Endodermal cell (in vitro differentiated cells): ENCODE measurements around the gene ABHD11. TPM values are rescaled to one million over a fixed set of nuclear protein-coding genes. Genes with fewer than 3 reads are reported as not detected.

Source experiments
- DNase-seq: peaks from one replicate; pipeline ENCODE4 v3.0.0-alpha.2; 2017
- H3K27ac ChIP-seq: 2 replicates; pipeline ENCODE4 v1.5.1; 2013; ENCODE audit warnings: mild to moderate bottlenecking, low read depth, low read length, moderate library complexity
- H3K27me3 ChIP-seq: 2 replicates; pipeline ENCODE4 v1.6.1; 2013; ENCODE audit warnings: mild to moderate bottlenecking, low read length, moderate library complexity; ENCODE audit not compliant: insufficient read depth, control insufficient read depth, poor library complexity, severe bottlenecking
- H3K36me3 ChIP-seq: 2 replicates; pipeline ENCODE4 v1.7.0; 2013; ENCODE audit warnings: mild to moderate bottlenecking, low read length, moderate library complexity; ENCODE audit not compliant: control insufficient read depth, insufficient read depth
- H3K4me1 ChIP-seq: one replicate; pipeline ENCODE4 v1.7.0; 2013; ENCODE audit warnings: low read length; ENCODE audit not compliant: control insufficient read depth, insufficient read depth
- H3K4me3 ChIP-seq: 2 replicates; pipeline ENCODE4 v1.5.1; 2013; ENCODE audit warnings: mild to moderate bottlenecking, low read length, moderate library complexity
- H3K9ac ChIP-seq: 2 replicates; pipeline ENCODE4 v1.6.1; 2013; ENCODE audit warnings: mild to moderate bottlenecking, low read length, moderate library complexity; ENCODE audit not compliant: poor library complexity, severe bottlenecking; ENCODE audit errors: extremely low read depth
- H3K9me3 ChIP-seq: 2 replicates; pipeline ENCODE4 v1.6.1; 2013; ENCODE audit warnings: mild to moderate bottlenecking, low read length, moderate library complexity; ENCODE audit not compliant: control insufficient read depth
- H3K27ac Mint-ChIP-seq: 2 replicates; pipeline ENCODE4 v1.8.0; 2020; ENCODE audit warnings: mixed read lengths
- H3K27me3 Mint-ChIP-seq: 2 replicates; pipeline ENCODE4 v1.8.0; 2021; ENCODE audit warnings: mild to moderate bottlenecking, mixed read lengths; ENCODE audit not compliant: insufficient read depth
- H3K36me3 Mint-ChIP-seq: 2 replicates; pipeline ENCODE4 v1.8.0; 2020; ENCODE audit warnings: low read depth, mixed read lengths
- H3K4me1 Mint-ChIP-seq: 2 replicates; pipeline ENCODE4 v1.8.0; 2020; ENCODE audit warnings: mixed read lengths
- H3K4me3 Mint-ChIP-seq: 2 replicates; pipeline ENCODE4 v1.8.0; 2020; ENCODE audit warnings: mild to moderate bottlenecking, moderate library complexity, mixed read lengths
- H3K9me3 Mint-ChIP-seq: 2 replicates; pipeline ENCODE4 v1.8.0; 2020; ENCODE audit warnings: mild to moderate bottlenecking, mixed read lengths
- CTCF ChIP-seq: fragments of 200-600 bp; sonication (generic); conservative IDR thresholded peaks from 2 replicates; pipeline ENCODE4 v1.5.0; 2021; ENCODE audit warnings: antibody characterized with exemption, mild to moderate bottlenecking
- WGBS, 2 experiments: methylation state at CpG; one replicate each; pipeline versions ENCODE4 v1.1.5 to v1.1.7; 2013; ENCODE audit warnings: missing lambda C conversion rate in 2 of 2, mixed read lengths in 1 of 2; ENCODE audit not compliant: insufficient coverage in 1 of 2, insufficient read length in 1 of 2; 5-methylcytosine and 5-hydroxymethylcytosine counted together
- total RNA-seq, 2 donors: library from RNA; stranded (reverse); fragmentation: NEBNext Ultra II Directional in 1 of 2; extraction: Animal tissue kit (Norgen Biotek cat#: 25700) in 1 of 2; gene quantifications; 2 replicates in 1 of 2; 3 replicates in 1 of 2; pipeline ENCODE4 v1.2.1, GENCODE V29; 2021

ABHD11 gene
- total RNA-seq, 2 donors from 2014 or later = 76.9 to 109 TPM

GRCh38 chr7:73773700-73774517 is 35.3 kb upstream of the ABHD11 start:
- Histone ChIP-seq H3K4me1 (no peaks in the 10 kb centered on the region), H3K9me3 (no peaks in the 10 kb centered on the region), H3K27ac (no peak overlapping the region), H3K27me3 (peaks cover 22% of the 10 kb centered on the region), H3K36me3 (no peaks in the 10 kb centered on the region), H3K9ac (no peak overlapping the region), H3K4me3 (no peak overlapping the region)
- no peak overlapping the region for H3K27ac Mint-ChIP-seq
- H3K9me3 Mint-ChIP-seq = no peaks in the 10 kb centered on the region
- 82 to 84% methylated on average over 3 to 6 of the region's 6 CpGs for WGBS, 2 experiments
- H3K36me3 Mint-ChIP-seq = no peaks in the 10 kb centered on the region
- DNase-seq = no peak
- peaks cover 2% of the 10 kb centered on the region for H3K4me1 Mint-ChIP-seq
- no peak overlapping the region for H3K4me3 Mint-ChIP-seq
- peaks cover 32% of the 10 kb centered on the region for H3K27me3 Mint-ChIP-seq
- TF ChIP-seq CTCF = no peak

DNA sequence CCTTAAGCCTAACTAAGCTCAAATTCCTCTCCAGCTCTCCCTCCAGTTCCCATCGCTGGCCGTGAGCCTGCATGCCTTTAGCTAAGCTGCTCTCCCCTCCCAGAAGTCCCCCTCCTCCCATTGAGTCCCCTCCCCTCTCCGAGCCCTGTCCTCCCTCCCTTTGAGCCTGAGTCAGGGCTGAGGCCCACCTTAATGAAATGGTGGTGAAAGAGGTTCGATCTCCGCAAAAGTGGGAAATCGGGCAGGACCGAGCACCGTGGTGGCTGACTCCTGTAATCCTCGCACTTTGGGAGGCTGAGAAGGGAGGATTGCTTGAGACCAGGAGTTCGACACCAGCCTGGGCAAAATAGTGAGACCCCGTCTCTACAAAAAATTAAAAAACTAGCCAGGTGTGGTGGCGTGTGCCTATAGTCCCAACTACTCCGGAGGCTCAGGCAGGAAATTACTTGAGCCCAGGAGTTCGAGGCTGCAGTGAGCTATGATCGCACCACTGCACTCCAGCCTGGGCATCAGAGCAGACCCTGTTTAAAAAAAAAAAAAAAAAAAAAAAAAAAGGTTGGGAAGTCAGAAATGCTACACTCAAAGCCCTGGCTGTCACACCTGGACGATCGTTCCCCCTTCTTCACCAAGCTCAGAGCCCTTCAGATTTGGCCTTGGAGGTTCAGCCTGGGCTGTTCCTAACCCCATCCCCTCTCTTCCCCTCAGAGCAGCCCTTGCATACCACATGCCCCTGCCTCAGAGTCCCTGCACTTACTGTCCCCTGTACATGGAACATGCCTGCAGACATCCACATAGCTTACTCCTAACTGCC is 32.5 kb upstream of the ABHD11 start:
- no peak for DNase-seq
- no peaks in the 10 kb centered on the region for H3K9me3 Mint-ChIP-seq
- H3K27me3 Mint-ChIP-seq = peaks cover 41% of the 10 kb centered on the region
- peak overlapping the region; percentile 75 for H3K4me3 ChIP-seq
- WGBS, 2 experiments = 67 to 70% methylated on average over 12 to 17 of the region's 17 CpGs
- no peak overlapping the region for H3K9ac ChIP-seq
- peaks cover 4% of the 10 kb centered on the region for H3K4me1 Mint-ChIP-seq
- TF ChIP-seq CTCF = no peak
- H3K27ac ChIP-seq = no peak overlapping the region
- peaks cover 6% of the 10 kb centered on the region for H3K36me3 Mint-ChIP-seq
- peak overlapping the region; percentile 79 for H3K27ac Mint-ChIP-seq
- no peaks in the 10 kb centered on the region for H3K36me3 ChIP-seq
- no peaks in the 10 kb centered on the region for H3K4me1 ChIP-seq
- peaks cover 22% of the 10 kb centered on the region for H3K27me3 ChIP-seq
- no peaks in the 10 kb centered on the region for H3K9me3 ChIP-seq
- H3K4me3 Mint-ChIP-seq = peak overlapping the region; percentile 65

GRCh38 chr7:73770002-73770859 is 31.6 kb upstream of the ABHD11 start, which contains the start of gene CLDN3:
Gene CLDN3 (minus strand): TSS chr7:73770270. CDS start chr7:73770049, 221 bp downstream.
- Histone ChIP-seq H3K4me1 (no peaks in the 10 kb centered on the region), H3K27me3 (peaks cover 22% of the 10 kb centered on the region), H3K9me3 (no peaks in the 10 kb centered on the region), H3K36me3 (no peaks in the 10 kb centered on the region), H3K27ac (no peak within 1 kb of the TSS), H3K4me3 (peak within 1 kb of the TSS; percentile 75), H3K9ac (no peak within 1 kb of the TSS)
- TF ChIP-seq CTCF = no peak
- Mint-ChIP-seq H3K9me3 (no peaks in the 10 kb centered on the region), H3K4me1 (peaks cover 4% of the 10 kb centered on the region), H3K27me3 (peaks cover 41% of the 10 kb centered on the region), H3K4me3 (peak within 1 kb of the TSS; percentile 65), H3K27ac (peak within 1 kb of the TSS; percentile 79), H3K36me3 (peaks cover 6% of the 10 kb centered on the region)
- DNase-seq = peak; percentile 96
- WGBS, 2 experiments = 6 to 10% methylated on average over 11 to 82 of the region's 82 CpGs
